Activated gamma-delta T cell treated with anti-CD3 and anti-CD28 coated beads, Interleukin-2, amount 50 U/mL, for 16 hours (primary cell): ENCODE data around the gene CHST1.

Experiments used
- DNase-seq: peaks from one replicate; pipeline ENCODE4 v3.0.0-alpha.2; 2020; ENCODE audit warnings: low read depth

Gene CHST1

GRCh38 chr11:45659818-45660160 is 5.6 kb downstream of the CHST1 start:
- DNase-seq: no peak

GRCh38 chr11:45659031-45659817 is 6.2 kb downstream of the CHST1 start:
- no peak for DNase-seq

- no peak for DNase-seq
Observed at GRCh38 chr11:45658292-45658991, 7.0 kb downstream of the CHST1 start.

- no peak for DNase-seq
Observed at GRCh38 chr11:45657496-45658260, 7.7 kb downstream of the CHST1 start.

- no peak for DNase-seq
Observed at GRCh38 chr11:45655831-45656230, 9.6 kb downstream of the CHST1 start.

- peak; percentile 31 for DNase-seq
Observed at GRCh38 chr11:45655347-45655756, 10.1 kb downstream of the CHST1 start.

- DNase-seq: no peak
Observed at GRCh38 chr11:45655012-45655283, 10.5 kb downstream of the CHST1 start.

- no peak for DNase-seq
Observed at GRCh38 chr11:45654231-45655011, 11.0 kb downstream of the CHST1 start.

- DNase-seq: no peak
Observed at GRCh38 chr11:45653277-45653676, 12.1 kb downstream of the CHST1 start.

- no peak for DNase-seq
Observed at GRCh38 chr11:45652781-45653180, 12.6 kb downstream of the CHST1 start.

- DNase-seq: no peak
Observed at GRCh38 chr11:45651841-45652749, 13.3 kb downstream of the CHST1 start.

GRCh38 chr11:45651156-45651555 is 14.3 kb downstream of the CHST1 start:
- no peak for DNase-seq

- DNase-seq: no peak
Observed at GRCh38 chr11:45650166-45651095, 15.0 kb downstream of the CHST1 start.

GRCh38 chr11:45649544-45650165 is 15.8 kb downstream of the CHST1 start:
- DNase-seq: no peak

- no peak for DNase-seq
Observed at GRCh38 chr11:45648931-45649330, 16.5 kb downstream of the CHST1 start.

GRCh38 chr11:45647786-45648185 is 17.6 kb downstream of the CHST1 start:
- DNase-seq: no peak

GRCh38 chr11:45647329-45647728 is 18.1 kb downstream of the CHST1 start:
- no peak for DNase-seq

GRCh38 chr11:45646275-45646927 is 19.0 kb downstream of the CHST1 start:
- DNase-seq: no peak
